Brain pericyte (primary cell): Measurements from ENCODE around the gene CWC27.
A peak's percentile ranks its signal among the peaks of the same experiment; 100 is the strongest.

ENCODE experiments used
- DNase-seq: peaks from one replicate; pipeline ENCODE4 v3.0.0-alpha.2; 2012; ENCODE audit warnings: low read depth, low spot score

The CWC27 gene, protein sequence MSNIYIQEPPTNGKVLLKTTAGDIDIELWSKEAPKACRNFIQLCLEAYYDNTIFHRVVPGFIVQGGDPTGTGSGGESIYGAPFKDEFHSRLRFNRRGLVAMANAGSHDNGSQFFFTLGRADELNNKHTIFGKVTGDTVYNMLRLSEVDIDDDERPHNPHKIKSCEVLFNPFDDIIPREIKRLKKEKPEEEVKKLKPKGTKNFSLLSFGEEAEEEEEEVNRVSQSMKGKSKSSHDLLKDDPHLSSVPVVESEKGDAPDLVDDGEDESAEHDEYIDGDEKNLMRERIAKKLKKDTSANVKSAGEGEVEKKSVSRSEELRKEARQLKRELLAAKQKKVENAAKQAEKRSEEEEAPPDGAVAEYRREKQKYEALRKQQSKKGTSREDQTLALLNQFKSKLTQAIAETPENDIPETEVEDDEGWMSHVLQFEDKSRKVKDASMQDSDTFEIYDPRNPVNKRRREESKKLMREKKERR

DNA sequence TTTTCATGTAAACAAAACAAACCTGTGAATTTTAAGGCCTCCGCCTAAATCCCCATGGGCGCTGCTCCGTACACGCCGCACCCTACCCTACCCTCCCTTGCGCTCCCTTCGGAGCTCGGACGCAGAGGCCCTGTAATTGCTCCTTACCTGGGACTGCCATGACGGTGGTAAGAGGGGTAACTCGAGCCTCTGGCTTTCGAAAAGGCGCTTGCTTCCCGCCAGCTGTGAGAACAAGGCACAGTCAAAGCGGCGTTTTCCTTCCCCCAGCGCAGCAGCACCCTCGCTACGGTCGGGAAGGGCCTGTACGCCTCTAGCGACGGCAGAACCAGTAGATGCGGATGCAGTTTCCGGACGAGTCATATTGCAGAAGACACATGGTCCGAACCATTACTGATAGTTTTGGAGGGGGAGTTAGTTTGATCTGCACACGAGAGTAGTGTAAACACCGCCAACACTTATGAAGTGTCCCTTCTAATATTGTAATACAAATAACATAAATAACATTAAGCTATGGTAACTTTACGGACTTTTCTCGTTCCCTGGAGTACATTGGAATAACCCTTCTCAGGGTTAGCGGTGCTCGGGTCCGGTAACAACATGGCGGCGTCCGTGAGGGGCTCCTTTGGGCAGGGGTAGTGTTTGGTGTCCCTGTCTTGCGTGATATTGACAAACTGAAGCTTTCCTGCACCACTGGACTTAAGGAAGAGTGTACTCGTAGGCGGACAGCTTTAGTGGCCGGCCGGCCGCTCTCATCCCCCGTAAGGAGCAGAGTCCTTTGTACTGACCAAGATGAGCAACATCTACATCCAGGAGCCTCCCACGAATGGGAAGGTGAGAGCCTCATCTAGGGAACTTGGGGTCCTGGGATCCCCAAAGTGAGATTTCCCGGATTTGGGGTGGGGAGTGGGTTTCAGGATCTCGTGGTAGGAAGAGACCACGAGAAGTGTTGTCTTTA, at the start of gene CWC27, which contains the start of gene SREK1IP1:
CWC27 (plus strand) TSS at position 573 of the 955 bp plus-strand sequence; CDS start at position 790, 217 bp downstream.
SREK1IP1 (minus strand) TSS at position 334 of the 955 bp plus-strand sequence; CDS start at position 160, 174 bp downstream.
- DNase-seq: peak; percentile 85

DNA sequence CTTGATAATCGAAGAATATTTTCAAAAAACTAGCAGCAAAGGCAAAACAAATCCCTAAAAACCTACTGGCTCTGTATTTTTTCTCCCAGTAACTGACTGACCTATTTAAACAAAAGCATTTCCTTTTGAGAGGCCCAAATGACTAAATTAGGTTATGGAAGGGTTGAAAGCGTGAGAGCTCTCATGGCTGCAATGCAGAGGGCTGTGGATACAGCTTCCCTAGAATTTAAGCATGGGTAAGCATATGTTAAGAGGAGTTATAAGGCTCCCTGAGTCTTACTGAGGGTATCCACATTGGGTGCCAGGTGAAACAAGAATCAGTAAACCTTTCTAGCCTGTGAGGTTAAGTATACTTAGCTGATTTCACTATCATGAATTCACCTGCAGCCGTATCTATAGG, 46.1 kb upstream of the CWC27 start:
- DNase-seq: no peak

DNA sequence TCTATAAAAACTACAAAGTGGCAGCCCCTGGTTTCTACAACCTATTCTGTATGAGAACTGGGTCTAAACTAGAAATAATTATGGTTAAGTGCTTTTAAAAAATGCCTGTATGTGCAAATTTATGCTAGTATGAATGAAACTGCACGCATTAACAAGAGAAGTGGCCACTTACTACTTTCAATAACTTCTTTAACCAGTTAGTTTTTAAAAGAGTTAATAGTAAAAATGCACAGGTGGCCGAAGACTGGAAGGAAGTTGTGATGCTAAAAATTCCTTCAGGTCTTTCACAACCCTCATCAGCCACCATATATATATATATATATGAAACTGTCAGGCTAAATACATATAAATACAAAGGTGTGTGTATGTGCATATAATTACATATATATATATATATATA, 41.6 kb upstream of the CWC27 start:
- no peak for DNase-seq

GRCh38 chr5:64742411-64742810, 26.3 kb upstream of the CWC27 start:
- DNase-seq: no peak

DNA sequence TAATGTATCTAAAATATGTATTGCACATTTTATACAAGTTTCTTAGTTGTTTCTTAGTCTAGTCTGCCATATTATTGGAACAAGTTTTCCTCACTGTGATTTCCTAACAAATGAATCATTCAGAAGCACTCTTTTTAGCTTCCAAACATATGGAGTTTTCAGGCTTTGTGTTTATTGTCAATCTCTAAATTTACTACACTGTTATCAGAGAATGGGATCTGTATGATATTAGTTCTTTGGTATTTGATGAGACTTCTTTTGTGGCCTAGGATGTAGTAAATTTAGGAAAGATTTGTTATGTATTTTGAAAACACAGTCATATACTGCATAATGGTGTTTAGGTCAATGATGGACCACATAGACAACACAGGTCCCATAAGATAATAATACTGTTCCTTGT, 25.9 kb upstream of the CWC27 start:
- no peak for DNase-seq

- DNase-seq: no peak
Measured at GRCh38 chr5:64744914-64745313, 23.8 kb upstream of the CWC27 start.

DNA sequence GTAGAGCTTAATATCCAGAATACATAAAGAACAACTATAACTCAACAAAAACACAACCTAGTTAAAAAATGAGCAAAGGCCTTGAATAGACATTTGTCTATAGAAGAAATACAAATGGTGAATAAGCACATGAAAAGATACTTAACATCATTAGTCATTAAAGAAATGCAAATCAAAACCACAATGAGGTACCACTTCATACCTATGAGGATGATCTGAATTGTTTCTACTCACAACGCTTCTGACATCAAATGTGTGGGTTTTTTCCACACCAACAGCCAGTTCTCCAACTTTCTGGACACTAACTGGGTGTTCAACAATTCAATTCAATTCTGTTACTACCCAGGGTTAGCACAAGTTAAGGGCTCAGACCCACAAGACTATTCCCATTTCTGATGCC, 22.3 kb upstream of the CWC27 start:
- no peak for DNase-seq

- DNase-seq: no peak
Measured at GRCh38 chr5:64749385-64749784, 19.3 kb upstream of the CWC27 start.

- DNase-seq: no peak
Measured at GRCh38 chr5:64754066-64754465, 14.7 kb upstream of the CWC27 start.

- no peak for DNase-seq
Measured at GRCh38 chr5:64758901-64759300, 9.8 kb upstream of the CWC27 start.

DNA sequence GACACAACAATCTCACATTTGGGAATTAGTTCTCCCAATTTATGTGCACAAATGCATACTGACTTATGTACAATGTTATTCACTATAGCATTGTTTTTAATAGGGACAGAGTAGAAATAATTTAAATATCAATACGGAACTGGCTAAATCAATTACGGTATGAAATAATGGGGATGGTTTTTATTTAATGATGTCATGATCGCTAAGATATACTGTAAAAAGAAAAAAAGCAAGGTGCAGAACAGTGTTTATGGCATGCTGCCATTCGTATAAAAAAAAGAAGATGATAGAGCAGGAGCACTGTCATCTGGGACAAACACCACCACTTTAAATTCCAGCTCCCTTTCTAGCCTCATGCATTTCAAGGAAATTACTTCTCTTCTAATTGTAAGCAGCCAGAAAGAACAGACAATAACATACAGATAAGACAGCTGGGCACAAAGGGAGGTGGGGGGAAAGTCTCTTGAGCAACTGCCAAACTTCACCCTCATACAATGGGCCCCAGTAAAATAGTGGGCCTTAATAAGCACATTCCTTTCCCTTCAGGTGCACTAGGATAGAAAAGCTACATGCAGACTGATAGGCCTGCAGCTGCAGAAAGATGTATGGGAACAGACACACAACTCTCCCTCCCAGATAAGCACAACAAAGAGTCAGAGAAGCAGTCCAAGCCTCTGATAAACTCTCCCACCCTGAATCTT, 8.6 kb upstream of the CWC27 start:
- DNase-seq: no peak

- no peak for DNase-seq
Measured at GRCh38 chr5:64763948-64764503, 4.7 kb upstream of the CWC27 start.

GRCh38 chr5:64765804-64766504, 2.8 kb upstream of the CWC27 start:
- no peak for DNase-seq

DNA sequence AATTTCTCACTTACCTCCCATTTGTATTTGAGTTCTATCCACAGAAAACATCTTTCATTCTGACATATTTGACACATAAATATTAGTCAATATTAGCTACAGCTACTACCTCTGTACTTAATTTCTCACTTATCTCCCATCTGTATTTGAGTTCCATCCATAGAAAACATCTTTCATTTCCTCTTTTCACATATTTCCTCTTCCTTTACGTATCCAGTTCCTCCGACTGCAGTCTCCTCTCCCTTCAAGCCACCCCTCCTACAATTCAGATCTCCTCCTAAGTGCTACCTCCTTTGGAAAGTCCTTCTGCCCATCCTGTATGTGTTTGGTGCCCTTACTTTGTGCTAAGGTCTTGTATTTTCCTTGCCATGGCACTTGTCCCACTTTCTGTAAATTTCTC, 1.8 kb upstream of the CWC27 start:
- no peak for DNase-seq

DNA sequence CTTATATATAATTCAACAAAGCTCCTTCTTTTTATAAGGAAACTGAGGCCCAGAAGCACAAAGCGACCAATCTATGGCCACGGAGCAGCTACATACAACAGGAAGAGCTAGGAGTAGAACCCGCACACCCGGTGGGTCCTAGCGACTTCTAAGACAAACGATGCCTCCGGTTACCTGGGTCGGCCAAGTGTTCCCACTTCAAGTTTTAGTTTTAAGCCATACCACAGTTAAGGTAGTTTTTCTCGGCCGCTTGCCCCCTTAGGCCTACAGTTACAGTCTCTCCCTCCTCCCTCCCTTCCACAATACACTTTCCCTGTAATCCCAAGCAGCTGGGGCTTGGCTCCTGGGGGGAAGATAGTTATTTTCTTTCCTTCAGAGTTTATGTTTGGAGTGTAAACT, 772 bp upstream of the CWC27 start:
- DNase-seq: peak; percentile 1

DNA sequence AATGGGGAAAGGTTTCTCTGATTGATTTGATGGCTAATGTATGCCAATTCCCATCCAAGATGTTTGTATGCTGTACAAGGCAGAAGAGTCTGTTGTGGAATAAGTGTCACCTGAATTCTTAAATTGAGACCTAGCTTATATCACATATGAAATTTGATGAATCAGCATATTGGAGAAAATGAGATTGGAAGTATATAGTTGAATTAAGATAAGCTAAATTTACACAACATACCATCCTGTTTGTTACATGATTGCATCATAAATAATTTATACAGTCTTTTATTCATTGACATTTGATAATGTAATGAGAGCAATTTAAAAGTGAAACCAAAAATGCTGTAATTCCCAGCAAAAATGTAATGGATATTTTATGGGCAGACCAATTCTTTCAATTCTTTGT, 1.1 kb downstream of the CWC27 start:
- no peak for DNase-seq

DNA sequence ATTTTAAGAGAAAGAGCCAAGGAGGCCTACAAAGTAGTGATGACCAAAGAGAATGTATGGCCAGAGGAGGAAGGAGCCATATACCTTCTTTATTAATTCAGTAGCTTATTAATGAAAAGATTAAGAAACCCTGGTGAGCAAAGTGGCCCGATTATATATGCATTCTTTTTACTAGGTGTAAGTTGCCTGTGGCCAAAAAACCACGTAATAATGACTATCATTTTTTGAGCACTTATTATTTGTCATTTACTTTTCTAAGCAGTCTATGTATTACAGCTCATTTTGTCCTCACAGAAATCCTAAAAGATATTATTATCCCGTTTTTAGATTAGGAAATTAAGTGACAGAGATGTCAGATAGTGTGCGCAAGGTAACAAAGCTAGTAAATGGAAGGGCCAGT, 3.0 kb downstream of the CWC27 start:
- DNase-seq: no peak

DNA sequence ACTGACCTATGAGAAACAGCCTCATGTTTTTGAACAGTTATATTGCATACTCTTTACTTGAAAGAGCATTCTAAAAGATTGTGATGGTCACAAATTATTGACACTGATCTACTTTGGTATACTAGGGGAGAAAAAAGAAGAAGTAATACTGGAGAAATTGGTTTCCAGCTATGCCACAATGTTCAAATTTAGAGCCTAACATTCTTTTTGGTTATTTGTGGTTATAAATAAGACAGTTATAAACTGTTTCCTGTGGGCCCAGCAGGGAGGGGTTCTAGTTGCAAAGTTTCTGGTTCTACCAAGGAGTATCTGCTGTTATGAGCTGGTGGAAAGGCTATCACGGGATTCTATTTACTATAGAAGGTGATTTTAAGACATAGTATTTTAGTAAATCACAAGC, 4.8 kb downstream of the CWC27 start:
- no peak for DNase-seq

- DNase-seq: no peak
Measured at GRCh38 chr5:64775291-64775690, 6.6 kb downstream of the CWC27 start.

DNA sequence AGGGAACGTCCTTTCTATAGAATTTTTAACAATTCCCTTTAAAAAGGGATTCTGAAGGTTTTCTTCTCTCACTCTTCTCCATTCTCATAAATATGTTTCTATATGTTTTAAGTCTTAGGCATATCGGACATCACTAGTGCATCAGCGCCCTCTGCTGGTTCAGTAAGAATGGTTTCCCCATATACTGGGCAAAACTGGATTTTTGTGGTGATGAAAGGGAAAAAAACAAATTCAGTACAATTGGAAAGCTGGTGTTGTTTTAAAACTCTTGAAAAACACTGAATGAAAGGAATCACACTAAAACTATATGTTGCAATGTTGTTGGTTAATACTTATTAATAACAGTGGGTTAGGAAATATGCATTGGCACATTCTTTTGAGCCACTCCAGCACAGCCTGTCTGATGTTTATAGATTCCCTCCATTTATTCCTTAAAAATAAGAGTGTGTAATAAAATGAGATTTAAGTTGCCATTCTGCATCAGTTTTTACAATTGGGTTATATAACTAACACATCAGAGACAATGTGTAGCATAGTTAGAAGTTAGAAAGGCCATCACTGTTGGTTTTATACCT, 15.8 kb downstream of the CWC27 start:
- peak; percentile 41 for DNase-seq
